H1 (cell line): ENCODE measurements around the gene GNB3. TPM values are rescaled to one million over a fixed set of nuclear protein-coding genes. Genes with fewer than 3 reads are reported as not detected.

ENCODE experiments used
- CTCF ChIA-PET: fragments of 300-600 bp; sonication (Branson Sonifier 250); formaldehyde crosslinking; loops from one replicate; lab custom pipeline; 2021; ENCODE audit not compliant: partially characterized antibody; lab: Charles Lee
- POLR2A ChIA-PET: fragments of 300-600 bp; sonication (Branson Sonifier 250); formaldehyde crosslinking; loops from one replicate; lab custom pipeline; 2021; ENCODE audit warnings: inconsistent platforms; ENCODE audit not compliant: partially characterized antibody; lab: Charles Lee
- DNase-seq, 2 experiments: peaks; one replicate each; pipeline versions ENCODE4 v3.0.0 to v3.0.0-alpha.2; 2010 to 2022; ENCODE audit warnings: low spot score in 2 of 2, low read depth in 1 of 2, mixed read lengths in 1 of 2
- FAIRE-seq: peaks from 2 replicates; lab custom pipeline; 2011; peaks lifted over from hg19 to GRCh38; lab: Jason Lieb, UNC
- H2AFZ ChIP-seq: 2 replicates; pipeline ENCODE4 v1.8.1; 2012; ENCODE audit warnings: low read length, inconsistent platforms
- H2AK5ac ChIP-seq: 2 replicates; pipeline ENCODE4 v1.6.1; 2013; ENCODE audit warnings: low read depth, low read length
- H2BK120ac ChIP-seq: replicated peaks from 2 replicates; pipeline ENCODE3; 2013; ENCODE audit warnings: low read depth, low read length, inconsistent platforms
- H2BK12ac ChIP-seq: 2 replicates; pipeline ENCODE4 v1.6.1; 2013; ENCODE audit warnings: low read depth, low read length
- H2BK15ac ChIP-seq: 2 replicates; pipeline ENCODE4 v1.6.1; 2013; ENCODE audit warnings: low read length
- H2BK20ac ChIP-seq: 2 replicates; pipeline ENCODE4 v1.6.1; 2013; ENCODE audit warnings: low read length
- H2BK5ac ChIP-seq: 2 replicates; pipeline ENCODE4 v1.6.1; 2013; ENCODE audit warnings: low read depth, low read length
- H3K14ac ChIP-seq: 2 replicates; pipeline ENCODE4 v1.6.1; 2013; ENCODE audit warnings: inconsistent platforms; ENCODE audit not compliant: insufficient read length
- H3K18ac ChIP-seq: 2 replicates; pipeline ENCODE4 v1.6.1; 2013; ENCODE audit warnings: low read length; ENCODE audit errors: extremely low read depth
- H3K23ac ChIP-seq: 2 replicates; pipeline ENCODE4 v1.6.1; 2013; ENCODE audit warnings: inconsistent platforms; ENCODE audit not compliant: insufficient read length
- H3K23me2 ChIP-seq: 2 replicates; pipeline ENCODE4 v1.6.1; 2013; ENCODE audit warnings: low read depth, low read length
- H3K27ac ChIP-seq: 2 replicates; pipeline ENCODE4 v1.6.1; 2011; ENCODE audit warnings: low read depth, low read length, inconsistent platforms
- H3K27me3 ChIP-seq, 4 experiments: replicated peaks in 1 of 4; 1 replicate in 1 of 4; 2 replicates in 3 of 4; pipeline versions ENCODE4 v1.6.1 to v1.8.1; 2011 to 2013; ENCODE audit warnings: low read length in 3 of 4, mild to moderate bottlenecking in 3 of 4, inconsistent platforms in 2 of 4, mixed read lengths in 2 of 4, moderate library complexity in 1 of 4; ENCODE audit not compliant: control insufficient read depth in 3 of 4, insufficient read depth in 3 of 4; ENCODE audit errors: extremely low read depth in 1 of 4
- H3K36me3 ChIP-seq, 4 experiments: 2 replicates each; pipeline versions ENCODE4 v1.6.1 to v1.8.1; 2011 to 2013; ENCODE audit warnings: mild to moderate bottlenecking in 4 of 4, low read length in 3 of 4, moderate library complexity in 2 of 4, control low read depth in 1 of 4, inconsistent platforms in 1 of 4; ENCODE audit not compliant: insufficient read depth in 4 of 4, control insufficient read depth in 2 of 4
- H3K4ac ChIP-seq: replicated peaks from 2 replicates; pipeline ENCODE3; 2013; ENCODE audit warnings: low read length, low read depth, mixed read lengths, inconsistent platforms; ENCODE audit not compliant: insufficient read length
- H3K4me1 ChIP-seq, 4 experiments: replicated peaks in 1 of 4; 1 replicate in 1 of 4; 2 replicates in 3 of 4; pipeline versions ENCODE4 v1.6.1 to v1.8.1; 2011 to 2013; ENCODE audit warnings: low read length in 3 of 4, inconsistent platforms in 2 of 4, mixed read lengths in 1 of 4; ENCODE audit not compliant: insufficient read depth in 4 of 4, control insufficient read depth in 3 of 4
- H3K4me2 ChIP-seq, 2 experiments: 2 replicates each; pipeline versions ENCODE4 v1.6.1 to v1.8.1; 2011 to 2013; ENCODE audit warnings: low read depth in 2 of 2, low read length in 2 of 2, control low read depth in 1 of 2, inconsistent platforms in 1 of 2, mild to moderate bottlenecking in 1 of 2; ENCODE audit not compliant: insufficient read depth in 1 of 2
- H3K4me3 ChIP-seq, 4 experiments: fragments of 200-600, 300-600 bp in 1 of 4; sonication (generic), shearing (Covaris generic), sonication (Bioruptor Twin) in 1 of 4; 2 replicates each; pipeline versions ENCODE4 v1.5.1 to v1.8.1; 2011 to 2016; ENCODE audit warnings: low read length in 4 of 4, low read depth in 3 of 4, control low read depth in 2 of 4, inconsistent platforms in 2 of 4, mild to moderate bottlenecking in 2 of 4, mixed read lengths in 1 of 4, moderate library complexity in 1 of 4; ENCODE audit not compliant: insufficient read depth in 2 of 4; ENCODE audit errors: extremely low read depth in 1 of 4
- H3K56ac ChIP-seq: replicated peaks from 2 replicates; pipeline ENCODE3; 2013; ENCODE audit warnings: low read depth, mild to moderate bottlenecking, mixed read lengths, low read length, inconsistent platforms; ENCODE audit not compliant: insufficient read length
- H3K79me1 ChIP-seq: 2 replicates; pipeline ENCODE4 v1.6.1; 2013; ENCODE audit warnings: low read depth, low read length, control low read depth
- H3K79me2 ChIP-seq, 2 experiments: 2 replicates each; pipeline versions ENCODE4 v1.6.1 to v1.8.1; 2012 to 2013; ENCODE audit warnings: low read length in 2 of 2, mild to moderate bottlenecking in 2 of 2, inconsistent platforms in 1 of 2; ENCODE audit not compliant: insufficient read depth in 2 of 2, control insufficient read depth in 1 of 2
- H3K9ac ChIP-seq, 4 experiments: replicated peaks in 1 of 4; 1 replicate in 1 of 4; 2 replicates in 3 of 4; pipeline versions ENCODE4 v1.6.1 to v1.8.1; 2011 to 2013; ENCODE audit warnings: low read depth in 3 of 4, low read length in 3 of 4, control low read depth in 2 of 4, mild to moderate bottlenecking in 2 of 4, moderate library complexity in 2 of 4, inconsistent platforms in 1 of 4; ENCODE audit errors: extremely low read depth in 1 of 4
- H3K9me3 ChIP-seq, 2 experiments: 2 replicates each; pipeline versions ENCODE4 v1.6.1 to v1.8.1; 2012 to 2013; ENCODE audit warnings: mild to moderate bottlenecking in 2 of 2, moderate library complexity in 2 of 2, control low read depth in 1 of 2, inconsistent platforms in 1 of 2, low read depth in 1 of 2, low read length in 1 of 2, mixed read lengths in 1 of 2; ENCODE audit not compliant: insufficient read depth in 2 of 2
- H4K20me1 ChIP-seq, 2 experiments: replicated peaks in 1 of 2; 2 replicates each; pipeline versions ENCODE3 to v1.8.1; 2011 to 2013; ENCODE audit warnings: inconsistent platforms in 2 of 2, low read length in 2 of 2, mild to moderate bottlenecking in 1 of 2; ENCODE audit not compliant: insufficient read depth in 2 of 2, control insufficient read depth in 1 of 2
- H4K5ac ChIP-seq: 2 replicates; pipeline ENCODE4 v1.6.1; 2013; ENCODE audit warnings: low read length, low read depth, mixed read lengths, inconsistent platforms; ENCODE audit not compliant: insufficient read length
- H4K8ac ChIP-seq: 2 replicates; pipeline ENCODE4 v1.8.0; 2013; ENCODE audit warnings: mild to moderate bottlenecking, moderate library complexity, low read length, inconsistent platforms; ENCODE audit not compliant: insufficient read depth; ENCODE audit errors: extremely low read depth
- H4K91ac ChIP-seq: replicated peaks from 2 replicates; pipeline ENCODE3; 2013; ENCODE audit warnings: low read length, mixed read lengths, inconsistent platforms; ENCODE audit not compliant: insufficient read length
- POLR2A ChIP-seq, 2 experiments: IDR thresholded peaks; 1 replicate in 1 of 2; 2 replicates in 1 of 2; pipeline ENCODE4 v1.6.1; 2011; ENCODE audit warnings: low read depth in 2 of 2, low read length in 2 of 2, mild to moderate bottlenecking in 2 of 2; ENCODE audit errors: control extremely low read depth in 1 of 2
- POLR2AphosphoS5 ChIP-seq: IDR thresholded peaks from 2 replicates; pipeline ENCODE4 v1.6.1; 2011; ENCODE audit warnings: low read depth, low read length
- SAP30 ChIP-seq: fragments of 300-600 bp; sonication (generic); IDR thresholded peaks from 2 replicates; pipeline ENCODE4 v1.7.1; 2012; ENCODE audit warnings: low read length, moderate library complexity, mild to moderate bottlenecking, inconsistent platforms; ENCODE audit not compliant: insufficient read depth, insufficient replicate concordance
- TAF7 ChIP-seq: optimal IDR thresholded peaks from 2 replicates; pipeline ENCODE3; 2011; ENCODE audit warnings: low read depth, mild to moderate bottlenecking, inconsistent platforms, low read length, moderate library complexity, borderline replicate concordance
- WGBS, 2 experiments: shearing (Covaris generic) in 1 of 2; methylation state at CpG; one replicate each; pipeline versions ENCODE4 v1.1.6 to v1.1.7; 2013 to 2015; ENCODE audit warnings: low lambda C conversion rate in 2 of 2, mixed read lengths in 2 of 2, inconsistent platforms in 1 of 2, low coverage in 1 of 2, missing lambda C conversion rate in 1 of 2; ENCODE audit not compliant: insufficient replicate concordance in 2 of 2, insufficient coverage in 1 of 2, insufficient read length in 1 of 2; ENCODE audit errors: extremely low coverage in 1 of 2, missing lambda C conversion rate in 1 of 2; 5-methylcytosine and 5-hydroxymethylcytosine counted together
- polyA plus RNA-seq, 7 experiments: library from polyadenylated mRNA; depleted of rRNA in 3 of 7; stranded (reverse) in 5 of 7; unstranded in 2 of 7; fragments of >200 nt in 5 of 7; fragments of 200-250 nt in 2 of 7; gene quantifications; 1 replicate in 5 of 7; 2 replicates in 1 of 7; 4 replicates in 1 of 7; pipeline versions ENCODE4 v1.2.1 to v1.2.3, GENCODE V29; 2011 to 2013; ENCODE audit warnings: missing spikeins in 2 of 7, mixed read lengths in 2 of 7
- total RNA-seq: library from RNA; stranded (reverse); fragmentation: NEBNext Ultra II Directional; extraction: Animal tissue kit (Norgen Biotek cat#: 25700); gene quantifications from 2 replicates; pipeline ENCODE4 v1.2.1, GENCODE V29; 2021
- TF ChIP-seq, protein P1 (sequence below): IDR thresholded peaks from 2 replicates; pipeline ENCODE4 v1.6.1; 2012; ENCODE audit warnings: inconsistent platforms

The GNB3 gene
- total and polyA plus RNA-seq, 2 of the 8 experiments (the other 6 are each of a cell fraction or from before 2014, with no cell fraction given), result 9.9 TPM

DNA sequence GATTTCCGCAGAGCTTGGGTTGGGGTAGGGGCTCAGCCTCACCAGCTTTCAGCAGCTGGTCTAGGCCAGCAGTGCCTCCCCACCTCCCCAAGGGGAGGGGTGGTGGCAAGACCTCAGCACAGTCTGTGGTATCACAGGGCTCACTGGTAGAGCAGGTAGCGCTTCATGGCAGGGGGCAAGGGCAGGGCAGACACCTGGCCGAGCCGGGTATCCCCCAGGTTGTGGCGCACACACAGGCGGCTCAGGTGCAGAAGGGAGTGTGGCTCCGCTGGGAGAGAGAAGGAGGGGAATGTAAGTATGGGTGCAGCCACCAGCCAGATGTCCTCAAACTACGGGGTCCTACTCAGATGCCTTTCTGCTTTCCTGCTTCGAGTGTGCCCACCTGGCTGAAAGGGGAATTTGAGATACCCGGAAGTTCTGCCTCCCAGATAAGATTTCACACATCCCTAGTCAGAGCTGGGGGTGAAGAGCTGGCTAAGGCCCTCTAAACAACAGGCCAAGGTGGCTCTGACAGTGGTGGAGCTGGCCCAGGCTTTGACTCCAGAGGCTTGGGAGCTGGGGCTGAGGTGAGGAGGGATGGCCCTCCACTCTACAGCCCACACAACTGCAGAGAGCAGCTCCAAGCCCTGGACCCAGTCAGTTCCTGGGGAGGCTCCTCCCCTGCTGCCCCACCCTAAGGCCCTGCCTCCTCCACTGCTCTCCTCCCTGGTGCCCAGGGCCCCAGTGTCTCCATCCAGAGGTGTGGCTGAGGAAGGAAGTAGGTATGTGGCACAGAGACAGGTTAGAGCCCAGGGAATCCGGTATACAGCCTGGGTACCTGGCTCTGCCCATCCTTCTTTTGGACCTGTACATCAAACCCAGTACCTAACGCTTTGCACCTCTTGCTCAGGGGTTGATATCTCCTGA is 30.6 kb downstream of the GNB3 start:
- peak overlapping the region; percentile 45; the same call in 1 of the 2 replicates for H2BK5ac ChIP-seq
- H3K79me1 ChIP-seq, result 0 out of 2 replicates have a peak, but pooled peaks cover 4% of the 10 kb centered on the region
- TF ChIP-seq SAP30, result no peak
- peak; percentile 80 for TF ChIP-seq POLR2AphosphoS5
- TF ChIP-seq POLR2A (IDR thresholded peaks at IDR 0.05; ENCODE audit: control extremely low read depth in 1 of 2, low read depth in 2 of 2, low read length in 2 of 2), result peak in 1 of 2 experiments; percentile 84; a peak in 2 of 3 replicates
- TF ChIP-seq TAF7, result peak; percentile 17
- TF ChIP-seq, protein P1, sequence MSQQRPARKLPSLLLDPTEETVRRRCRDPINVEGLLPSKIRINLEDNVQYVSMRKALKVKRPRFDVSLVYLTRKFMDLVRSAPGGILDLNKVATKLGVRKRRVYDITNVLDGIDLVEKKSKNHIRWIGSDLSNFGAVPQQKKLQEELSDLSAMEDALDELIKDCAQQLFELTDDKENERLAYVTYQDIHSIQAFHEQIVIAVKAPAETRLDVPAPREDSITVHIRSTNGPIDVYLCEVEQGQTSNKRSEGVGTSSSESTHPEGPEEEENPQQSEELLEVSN, result no peak
- H3K9ac ChIP-seq, result 0 out of 7 replicates have a peak overlapping the region, but pooled peaks of 1 of the 4 experiments have one; percentile 8
- peaks cover 6 to 41% (median 19%) of the 10 kb centered on the region in 4 experiments for H3K4me1 ChIP-seq
- no peak overlapping the region for H3K27ac ChIP-seq
- no peak overlapping the region for H2BK120ac ChIP-seq
- H4K5ac ChIP-seq, result no peak overlapping the region
- WGBS, 2 experiments, result 81% methylated on average over 12 of the region's 12 CpGs; no CpG with 5 or more reads in 1 of the 2 experiments
- no peak overlapping the region for H3K23ac ChIP-seq
- peaks cover 0 to 26% of the 10 kb centered on the region in 2 experiments; a peak in 2 of 4 replicates for H3K79me2 ChIP-seq
- H3K9me3 ChIP-seq, result no peaks in the 10 kb centered on the region
- peak overlapping the region; percentile 85 to 89 for H3K4me2 ChIP-seq
- no peak overlapping the region for H4K8ac ChIP-seq
- no peaks in the 10 kb centered on the region for H3K27me3 ChIP-seq
- H3K36me3 ChIP-seq, result peaks cover 8 to 31% (median 13%) of the 10 kb centered on the region in 4 experiments
- H2BK12ac ChIP-seq, result no peak overlapping the region
- H3K14ac ChIP-seq, result no peak overlapping the region
- H3K4me3 ChIP-seq, result peak overlapping the region; percentile 42 to 95 (median 86); a peak in 6 of 8 replicates
- H4K20me1 ChIP-seq, result peaks cover 25 to 30% of the 10 kb centered on the region in 2 experiments
- no peak overlapping the region for H2BK15ac ChIP-seq
- no peak overlapping the region for H2AFZ ChIP-seq
- no peak overlapping the region for H3K56ac ChIP-seq
- DNase-seq, result peak in 1 of 2 experiments; percentile 58
- H2AK5ac ChIP-seq, result no peak overlapping the region
- H2BK20ac ChIP-seq, result no peak overlapping the region
- ChIA-PET CTCF (interaction anchor here (0.6 to 10.4 kb wide), 25 partner anchors 11 to 266 kb away, joined by 3 to 216 read pairs (median 14); partner anchors contain the start of genes C12orf57, CDCA3, ENO2 and RNU7-1), POLR2A (interaction anchor here (0.6 to 18.9 kb wide), 17 partner anchors 10 to 337 kb away, joined by 3 to 588 read pairs (median 26); partner anchors contain the start of genes ATN1, C12orf57, CDCA3 and ENO2)
- FAIRE-seq, result no peak
- peaks cover 21% of the 10 kb centered on the region for H3K23me2 ChIP-seq
- no peak overlapping the region for H3K18ac ChIP-seq
- no peak overlapping the region for H4K91ac ChIP-seq
- H3K4ac ChIP-seq, result no peak overlapping the region
